ENCODE results near the gene PPM1D.
"Not testable (repeated sequence)": the region's sequence is repeated elsewhere in the genome, so short reads cannot be mapped to it uniquely, and the experiment has no call there.

The PPM1D gene

GRCh38 chr17:60623415-60623814, 23.4 kb downstream of the PPM1D start:
- DNase-seq: no peak

- DNase-seq: no peak
Measured at GRCh38 chr17:60627124-60627523, 27.1 kb downstream of the PPM1D start.

GRCh38 chr17:60628252-60628889, 28.4 kb downstream of the PPM1D start:
- no peak for DNase-seq

DNA sequence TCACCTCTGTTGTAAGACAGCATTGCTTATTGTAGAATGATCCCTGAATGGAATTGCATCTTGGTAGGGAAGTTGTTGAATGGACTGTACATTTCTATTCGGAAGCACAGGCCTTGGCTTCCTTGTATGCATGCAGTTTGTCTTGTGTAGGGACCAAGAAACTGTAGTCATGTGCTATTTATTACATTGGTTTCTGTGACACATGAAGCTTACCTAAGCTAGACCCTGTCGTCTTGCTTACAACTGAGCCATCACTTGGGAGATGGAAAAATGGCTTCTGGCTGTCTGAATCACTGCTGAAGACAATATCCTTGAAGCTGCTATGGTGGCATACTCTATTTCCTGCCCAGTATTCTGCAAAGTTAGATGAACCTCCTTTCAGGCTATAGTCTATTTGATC, 29.1 kb downstream of the PPM1D start:
- no peak for DNase-seq

DNA sequence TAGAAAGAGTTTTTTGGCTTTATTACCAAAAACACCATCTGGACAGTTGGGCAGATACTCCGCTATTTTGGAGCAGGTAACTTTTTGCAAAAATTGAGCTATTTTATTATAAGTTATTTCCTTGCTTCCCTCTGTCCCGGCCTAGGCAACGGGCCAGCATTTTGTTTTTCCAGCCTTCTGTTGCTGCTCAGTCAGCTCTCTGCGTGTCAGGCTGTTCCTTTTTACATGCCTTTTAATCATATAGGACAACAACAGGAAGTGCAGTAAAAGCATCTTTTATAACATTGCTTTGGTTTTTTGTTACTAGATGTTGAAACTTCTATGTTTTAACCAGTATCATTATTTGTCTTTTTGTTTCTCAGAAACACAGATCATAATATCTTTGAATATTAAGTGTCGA, 30.4 kb downstream of the PPM1D start:
- DNase-seq: no peak

GRCh38 chr17:60631119-60631518, 31.1 kb downstream of the PPM1D start:
- DNase-seq: no peak

DNA sequence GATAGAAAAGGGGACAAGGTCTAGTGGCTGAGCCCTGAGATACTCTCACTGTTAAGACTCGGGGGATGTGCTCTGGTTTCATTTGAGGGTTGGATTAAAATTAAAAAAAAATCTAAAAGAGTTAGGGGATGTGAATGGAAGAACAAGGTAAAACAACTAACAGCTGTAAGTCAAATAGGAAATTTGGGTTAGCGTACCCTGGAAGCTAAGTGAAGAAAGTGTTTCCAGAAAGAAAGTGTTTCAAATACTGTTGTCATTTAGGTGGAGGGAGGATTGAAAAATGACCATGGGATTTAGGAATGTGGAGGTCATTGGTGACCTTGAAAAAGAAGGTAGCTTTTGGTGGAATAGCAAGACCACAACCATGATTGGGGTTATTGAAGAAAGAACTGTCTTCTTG, 37.7 kb downstream of the PPM1D start:
- no peak for DNase-seq

GRCh38 chr17:60639019-60639330, 39.0 kb downstream of the PPM1D start:
- no peak for DNase-seq

GRCh38 chr17:60640503-60640902, 40.5 kb downstream of the PPM1D start:
- DNase-seq: no peak

- DNase-seq: no peak
Measured at GRCh38 chr17:60641126-60641525, 41.1 kb downstream of the PPM1D start.

GRCh38 chr17:60641810-60642220, 41.8 kb downstream of the PPM1D start:
- peak; percentile 60 for DNase-seq

DNA sequence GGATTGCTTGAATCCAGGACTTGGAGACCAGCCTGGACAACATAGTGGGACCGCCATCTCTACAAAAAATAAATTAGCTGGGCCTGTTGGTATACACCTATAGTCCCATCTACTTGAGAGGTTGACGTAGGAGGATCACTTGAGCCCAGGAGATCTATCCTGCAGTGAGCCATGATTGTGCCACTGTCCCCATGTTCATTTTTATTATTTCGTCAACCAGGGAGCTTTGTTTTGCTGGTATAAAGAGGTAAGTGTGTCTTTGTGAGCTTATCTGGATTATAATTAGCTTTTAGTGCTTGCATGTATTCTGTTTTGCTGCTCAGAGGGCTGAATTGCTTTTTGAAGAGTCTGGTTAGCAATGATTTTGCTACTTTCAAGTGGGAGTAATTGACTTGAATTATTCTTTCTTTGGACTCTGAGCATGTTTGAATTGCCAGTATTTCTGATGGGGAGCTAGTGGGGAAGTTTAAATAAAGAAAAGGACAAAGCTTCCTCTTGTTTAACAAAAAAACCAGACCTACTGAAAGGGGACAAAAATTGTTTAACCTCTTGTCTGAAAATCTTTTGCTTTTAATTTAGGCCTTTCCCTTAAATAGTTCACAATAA, 46.0 kb downstream of the PPM1D start:
- no peak for DNase-seq

- no peak for DNase-seq
Measured at GRCh38 chr17:60646701-60647100, 46.7 kb downstream of the PPM1D start.

DNA sequence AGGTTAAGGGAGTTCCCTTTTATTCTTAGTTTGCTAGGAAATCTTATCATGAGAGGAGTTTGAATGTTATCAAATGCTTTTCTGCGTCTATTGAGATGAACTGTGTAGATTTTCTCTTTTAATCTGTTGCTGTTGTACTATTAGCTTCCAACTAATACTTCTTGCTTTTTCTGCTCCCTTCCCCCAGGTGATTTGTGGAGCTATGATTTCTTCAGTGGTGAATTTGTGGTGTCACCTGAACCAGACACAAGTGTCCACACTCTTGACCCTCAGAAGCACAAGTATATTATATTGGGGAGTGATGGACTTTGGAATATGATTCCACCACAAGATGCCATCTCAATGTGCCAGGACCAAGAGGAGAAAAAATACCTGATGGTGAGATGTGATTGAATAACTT, 47.7 kb downstream of the PPM1D start:
- DNase-seq: no peak

GRCh38 chr17:60652454-60653247, 52.7 kb downstream of the PPM1D start:
- no peak for DNase-seq

DNA sequence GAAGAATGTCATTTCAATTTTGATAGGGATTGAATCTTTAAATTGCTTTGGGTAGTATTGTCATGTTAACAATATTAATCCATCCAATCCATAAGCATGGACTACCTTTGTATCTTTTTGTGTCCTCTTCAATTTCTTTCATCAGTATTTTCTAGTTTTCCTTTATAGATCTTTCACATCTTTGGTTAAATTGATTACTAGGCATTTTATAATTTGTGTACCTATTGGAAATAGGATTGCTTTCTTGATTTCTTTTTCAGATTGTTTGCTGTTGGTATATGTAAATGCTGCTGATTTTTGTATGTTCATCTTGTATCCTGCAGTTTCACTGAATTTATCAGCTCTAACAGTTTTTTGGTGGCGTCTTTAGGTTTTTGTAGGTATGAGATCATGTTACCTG, 53.6 kb downstream of the PPM1D start:
- no peak for DNase-seq

DNA sequence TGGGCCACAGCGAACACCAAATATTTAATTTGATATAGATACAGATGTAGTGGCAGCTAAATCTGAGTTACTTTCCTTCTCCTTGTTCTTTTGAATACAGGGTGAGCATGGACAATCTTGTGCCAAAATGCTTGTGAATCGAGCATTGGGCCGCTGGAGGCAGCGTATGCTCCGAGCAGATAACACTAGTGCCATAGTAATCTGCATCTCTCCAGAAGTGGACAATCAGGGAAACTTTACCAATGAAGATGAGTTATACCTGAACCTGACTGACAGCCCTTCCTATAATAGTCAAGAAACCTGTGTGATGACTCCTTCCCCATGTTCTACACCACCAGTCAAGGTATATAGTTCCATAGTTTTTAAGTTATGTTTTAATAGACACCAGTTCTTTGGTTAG, 56.5 kb downstream of the PPM1D start:
- DNase-seq: no peak

- DNase-seq: no peak
Measured at GRCh38 chr17:60659156-60659555, 59.2 kb downstream of the PPM1D start.

DNA sequence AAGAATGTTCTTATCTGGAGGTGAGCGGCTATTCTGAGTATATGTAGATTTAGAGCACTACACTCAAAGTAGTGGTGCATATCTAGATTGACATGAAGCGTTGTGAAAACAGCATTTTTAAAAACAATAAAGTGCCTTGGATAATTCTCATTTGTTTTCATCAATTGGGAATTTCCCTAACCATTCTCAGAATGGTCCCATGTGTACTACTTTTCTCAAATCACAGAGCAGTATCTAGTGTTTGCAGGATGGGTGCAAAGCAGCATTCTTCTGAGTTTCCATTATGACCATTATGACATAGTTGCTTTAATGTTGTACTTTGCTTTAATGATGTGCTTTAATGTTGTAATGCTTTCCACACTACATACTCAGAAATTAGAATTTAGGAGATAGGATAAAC, 61.5 kb downstream of the PPM1D start:
- no peak for DNase-seq

DNA sequence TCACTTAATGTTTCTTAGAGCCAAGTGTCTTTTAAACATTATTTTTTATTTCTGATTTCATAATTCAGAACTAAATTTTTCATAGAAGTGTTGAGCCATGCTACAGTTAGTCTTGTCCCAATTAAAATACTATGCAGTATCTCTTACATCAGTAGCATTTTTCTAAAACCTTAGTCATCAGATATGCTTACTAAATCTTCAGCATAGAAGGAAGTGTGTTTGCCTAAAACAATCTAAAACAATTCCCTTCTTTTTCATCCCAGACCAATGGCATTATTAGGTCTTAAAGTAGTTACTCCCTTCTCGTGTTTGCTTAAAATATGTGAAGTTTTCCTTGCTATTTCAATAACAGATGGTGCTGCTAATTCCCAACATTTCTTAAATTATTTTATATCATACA, 64.0 kb downstream of the PPM1D start:
- DNase-seq: no peak

DNA sequence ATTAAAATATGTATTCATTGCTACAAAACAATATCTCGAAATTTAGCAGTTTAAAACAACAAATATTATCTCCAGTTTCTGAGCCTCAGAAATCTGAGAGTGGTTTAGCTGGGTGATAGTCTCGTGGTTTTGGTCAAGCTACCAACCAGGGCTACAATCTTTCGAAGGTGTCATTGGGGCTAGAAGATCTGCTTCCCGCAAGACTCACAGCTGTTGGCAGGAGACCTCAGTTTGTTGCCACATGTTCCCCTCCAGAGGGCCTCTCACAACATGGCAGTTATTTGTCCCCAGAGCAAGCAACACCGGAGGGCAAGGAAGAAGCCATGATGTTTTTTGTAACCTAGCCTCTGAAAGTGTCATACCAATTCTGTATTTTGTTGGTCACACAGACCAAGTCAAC, 65.6 kb downstream of the PPM1D start:
- DNase-seq: no peak

GRCh38 chr17:60668741-60669140, 68.7 kb downstream of the PPM1D start:
- DNase-seq: not testable (repeated sequence)

DNA sequence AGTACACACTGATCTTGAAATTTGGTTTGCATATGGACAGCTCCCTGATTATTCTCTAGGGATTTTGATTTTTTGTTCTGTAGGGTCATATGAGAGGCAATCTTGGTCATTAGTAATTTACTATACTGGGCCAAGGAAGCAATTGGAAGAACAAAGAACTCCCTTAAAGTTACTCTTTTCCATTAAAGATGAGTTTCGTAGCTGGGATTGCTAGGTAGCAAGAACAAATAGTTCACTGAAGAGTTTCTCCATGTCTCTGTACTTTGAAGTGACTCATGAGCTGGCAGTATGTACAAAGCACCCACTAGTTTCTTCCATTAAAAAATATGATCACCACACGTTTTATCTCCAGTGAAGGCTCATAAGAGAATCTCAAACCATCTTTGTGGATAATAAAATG, 71.5 kb downstream of the PPM1D start:
- DNase-seq: no peak

GRCh38 chr17:60674637-60675036, 74.6 kb downstream of the PPM1D start:
- not testable (repeated sequence) for DNase-seq

GRCh38 chr17:60675997-60676396, 76.0 kb downstream of the PPM1D start:
- DNase-seq: no peak
